ENCODE data around the gene MANEAL. TPM values are rescaled to one million over a fixed set of nuclear protein-coding genes. Genes with fewer than 3 reads are reported as not detected.

MANEAL gene, protein sequence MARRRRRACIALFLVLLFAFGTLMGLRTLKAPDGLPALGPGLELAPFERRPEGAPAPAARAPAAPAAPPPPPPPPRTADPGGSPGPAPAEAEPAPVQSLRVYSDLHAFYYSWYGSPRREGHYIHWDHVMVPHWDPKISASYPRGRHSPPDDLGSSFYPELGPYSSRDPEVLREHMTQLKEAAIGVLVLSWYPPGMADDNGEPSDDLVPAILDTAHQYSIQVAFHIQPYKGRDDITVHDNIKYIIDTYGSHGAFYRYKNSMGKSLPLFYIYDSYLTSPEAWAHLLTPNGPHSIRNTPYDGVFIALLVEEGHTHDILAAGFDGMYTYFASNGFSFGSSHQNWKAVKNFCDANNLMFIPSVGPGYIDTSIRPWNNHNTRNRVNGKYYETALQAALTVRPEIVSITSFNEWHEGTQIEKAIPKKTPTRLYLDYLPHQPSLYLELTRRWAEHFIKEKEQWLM
- total RNA-seq (2014; rRNA removed; shearing (Covaris generic); ENCODE audit: low replicate concordance) = 27.8 and 31.6 TPM in 2 replicates

DNA sequence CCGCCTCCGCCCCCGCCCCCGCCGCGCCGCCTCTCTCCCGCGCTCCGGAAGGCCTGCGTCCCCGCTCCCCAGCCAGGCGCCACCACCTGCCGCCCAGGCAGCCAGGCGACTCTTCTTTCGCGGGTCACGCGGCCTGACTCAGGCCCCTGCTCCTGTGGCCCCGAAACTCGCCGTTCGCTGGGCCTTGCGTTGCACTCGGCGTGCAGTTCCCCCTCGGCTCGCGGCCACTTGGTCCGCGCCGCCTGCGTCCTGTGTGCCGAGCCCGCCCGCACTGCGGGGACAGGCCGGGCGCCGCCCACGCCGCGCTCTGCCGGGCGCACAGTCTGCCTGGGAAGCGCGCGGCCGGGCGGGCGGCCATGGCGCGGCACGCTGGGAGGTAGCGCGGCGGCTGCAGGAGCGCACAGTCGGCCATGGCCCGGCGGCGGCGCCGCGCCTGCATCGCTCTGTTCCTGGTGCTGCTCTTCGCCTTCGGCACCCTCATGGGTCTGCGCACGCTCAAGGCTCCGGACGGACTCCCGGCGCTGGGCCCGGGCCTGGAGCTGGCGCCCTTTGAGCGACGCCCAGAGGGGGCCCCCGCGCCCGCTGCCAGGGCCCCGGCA, at the start of gene MANEAL:
TSS of gene MANEAL (plus strand) at position 75 of the 599 bp plus-strand sequence. CDS start at position 411, 336 bp downstream.
- H3K9ac ChIP-seq (ENCODE audit: low read length) = peak within 1 kb of the TSS; percentile 98
- peak; percentile 86 for DNase-seq

DNA sequence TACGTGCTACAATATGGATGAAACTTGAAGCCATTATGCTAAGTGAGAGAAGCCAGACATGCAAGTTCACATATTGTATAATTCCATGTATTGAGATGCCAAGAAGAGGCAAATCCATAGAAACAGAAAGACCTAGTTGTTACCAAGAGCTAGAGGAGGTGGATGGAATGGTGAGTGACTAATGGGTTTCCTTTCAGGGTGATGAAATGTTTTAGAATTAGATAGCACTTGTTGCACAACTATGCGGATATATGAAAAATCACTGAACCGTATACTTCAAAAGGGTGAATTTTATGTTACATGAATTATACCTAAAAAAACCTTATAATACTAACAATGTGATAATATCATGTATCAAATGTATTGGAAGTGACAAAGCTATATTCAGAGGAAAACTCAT, 46.8 kb upstream of the MANEAL start:
- DNase-seq = no peak
- Histone ChIP-seq H3K9me2 (replicated peaks; ENCODE audit: insufficient read depth, low read length) (no peaks in the 10 kb centered on the region), H3K4me2 (ENCODE audit: low read depth, low read length, poor library complexity, severe bottlenecking) (no peak overlapping the region), H4K20me1 (ENCODE audit: insufficient read depth, low read depth, low read length) (no peaks in the 10 kb centered on the region), H3K36me3 (ENCODE audit: insufficient read depth, low read length) (no peaks in the 10 kb centered on the region), H3K9ac (ENCODE audit: low read length) (no peak overlapping the region), H2AFZ (ENCODE audit: low read length) (no peak overlapping the region), H3K9me3 (ENCODE audit: low read length) (no peaks in the 10 kb centered on the region), H3K27me3 (ENCODE audit: low read length) (0 out of 2 replicates have a peak, but pooled peaks cover 4% of the 10 kb centered on the region), H3K4me1 (ENCODE audit: low read length) (no peaks in the 10 kb centered on the region), H3K79me2 (ENCODE audit: low read length) (no peaks in the 10 kb centered on the region), H3K27ac (ENCODE audit: low read length) (no peak overlapping the region), H3K4me3 (ENCODE audit: low read length) (no peak overlapping the region)

More for the DNA sequence above, at the start of gene MANEAL:
- peak within 1 kb of the TSS; percentile 99 for H3K4me2 ChIP-seq (ENCODE audit: low read depth, low read length, poor library complexity, severe bottlenecking)
- peaks cover 16% of the 10 kb centered on the region for H3K36me3 ChIP-seq (ENCODE audit: insufficient read depth, low read length)
- H3K9me2 ChIP-seq (replicated peaks; ENCODE audit: insufficient read depth, low read length) = no peaks in the 10 kb centered on the region
- H3K27me3 ChIP-seq (ENCODE audit: low read length) = no peaks in the 10 kb centered on the region
- no peaks in the 10 kb centered on the region for H3K9me3 ChIP-seq (ENCODE audit: low read length)
- H3K27ac ChIP-seq (ENCODE audit: low read length) = peak within 1 kb of the TSS; percentile 34; the same call in 1 of the 2 replicates
- peaks cover 6% of the 10 kb centered on the region; the same call in 1 of the 2 replicates for H4K20me1 ChIP-seq (ENCODE audit: insufficient read depth, low read depth, low read length)
- H3K4me1 ChIP-seq (ENCODE audit: low read length) = peaks cover 19% of the 10 kb centered on the region
- H3K79me2 ChIP-seq (ENCODE audit: low read length) = peaks cover 23% of the 10 kb centered on the region
- H2AFZ ChIP-seq (ENCODE audit: low read length) = peak within 1 kb of the TSS; percentile 89; the same call in 1 of the 2 replicates
- peak within 1 kb of the TSS; percentile 85 for H3K4me3 ChIP-seq (ENCODE audit: low read length)

DNA sequence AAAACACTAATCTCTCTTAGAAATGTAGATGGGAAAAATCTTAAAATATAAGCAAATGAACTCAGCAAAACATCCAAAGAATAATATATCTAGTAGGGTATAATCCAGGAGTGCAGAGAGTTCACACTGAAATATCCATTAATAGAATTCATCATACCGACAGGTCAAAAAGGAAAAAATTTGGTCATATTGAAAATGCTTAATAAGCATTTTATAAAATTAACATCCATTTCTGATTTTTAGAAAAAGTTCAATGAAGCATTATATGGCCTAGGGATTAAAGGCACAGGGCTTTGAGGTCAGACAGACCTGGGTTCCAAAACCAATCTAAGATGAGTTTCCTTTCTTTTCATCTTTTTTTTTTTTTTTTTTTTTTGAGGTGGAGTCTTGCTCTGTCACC, 45.1 kb upstream of the MANEAL start:
- Histone ChIP-seq H3K4me1 (ENCODE audit: low read length) (no peaks in the 10 kb centered on the region), H3K27ac (ENCODE audit: low read length) (no peak overlapping the region), H2AFZ (ENCODE audit: low read length) (no peak overlapping the region), H3K9ac (ENCODE audit: low read length) (no peak overlapping the region), H3K9me2 (replicated peaks; ENCODE audit: insufficient read depth, low read length) (no peaks in the 10 kb centered on the region), H3K27me3 (ENCODE audit: low read length) (no peaks in the 10 kb centered on the region), H3K36me3 (ENCODE audit: insufficient read depth, low read length) (no peaks in the 10 kb centered on the region), H4K20me1 (ENCODE audit: insufficient read depth, low read depth, low read length) (no peaks in the 10 kb centered on the region), H3K4me2 (ENCODE audit: low read depth, low read length, poor library complexity, severe bottlenecking) (no peak overlapping the region), H3K4me3 (ENCODE audit: low read length) (no peak overlapping the region), H3K79me2 (ENCODE audit: low read length) (no peaks in the 10 kb centered on the region), H3K9me3 (ENCODE audit: low read length) (no peaks in the 10 kb centered on the region)
- no peak for DNase-seq

DNA sequence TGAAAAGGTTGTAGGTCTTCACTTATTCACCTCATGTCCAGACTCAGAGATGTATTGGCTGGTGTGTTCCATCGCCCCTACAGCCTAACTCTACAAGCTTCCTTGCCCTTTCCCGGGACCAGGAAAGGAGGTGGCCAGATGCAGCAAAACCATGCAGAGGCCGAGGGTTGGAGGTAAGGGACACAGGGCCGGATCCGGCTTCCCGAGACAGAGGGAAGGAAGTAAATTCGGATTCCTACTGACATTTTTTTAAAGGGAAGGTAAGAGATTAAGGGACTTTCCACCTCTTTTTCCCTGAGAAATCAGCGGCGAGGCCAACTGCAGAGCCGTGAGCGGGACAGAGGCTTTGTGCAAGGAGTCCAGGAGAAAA, 41.4 kb upstream of the MANEAL start:
- Histone ChIP-seq H3K9me2 (replicated peaks; ENCODE audit: insufficient read depth, low read length) (no peaks in the 10 kb centered on the region), H3K4me3 (ENCODE audit: low read length) (no peak overlapping the region), H3K4me2 (ENCODE audit: low read depth, low read length, poor library complexity, severe bottlenecking) (no peak overlapping the region), H3K9me3 (ENCODE audit: low read length) (no peaks in the 10 kb centered on the region), H3K27ac (ENCODE audit: low read length) (no peak overlapping the region), H3K79me2 (ENCODE audit: low read length) (no peaks in the 10 kb centered on the region), H3K36me3 (ENCODE audit: insufficient read depth, low read length) (no peaks in the 10 kb centered on the region), H3K4me1 (ENCODE audit: low read length) (no peaks in the 10 kb centered on the region), H3K27me3 (ENCODE audit: low read length) (no peaks in the 10 kb centered on the region), H3K9ac (ENCODE audit: low read length) (no peak overlapping the region), H2AFZ (ENCODE audit: low read length) (no peak overlapping the region), H4K20me1 (ENCODE audit: insufficient read depth, low read depth, low read length) (no peaks in the 10 kb centered on the region)
- no peak for DNase-seq

DNA sequence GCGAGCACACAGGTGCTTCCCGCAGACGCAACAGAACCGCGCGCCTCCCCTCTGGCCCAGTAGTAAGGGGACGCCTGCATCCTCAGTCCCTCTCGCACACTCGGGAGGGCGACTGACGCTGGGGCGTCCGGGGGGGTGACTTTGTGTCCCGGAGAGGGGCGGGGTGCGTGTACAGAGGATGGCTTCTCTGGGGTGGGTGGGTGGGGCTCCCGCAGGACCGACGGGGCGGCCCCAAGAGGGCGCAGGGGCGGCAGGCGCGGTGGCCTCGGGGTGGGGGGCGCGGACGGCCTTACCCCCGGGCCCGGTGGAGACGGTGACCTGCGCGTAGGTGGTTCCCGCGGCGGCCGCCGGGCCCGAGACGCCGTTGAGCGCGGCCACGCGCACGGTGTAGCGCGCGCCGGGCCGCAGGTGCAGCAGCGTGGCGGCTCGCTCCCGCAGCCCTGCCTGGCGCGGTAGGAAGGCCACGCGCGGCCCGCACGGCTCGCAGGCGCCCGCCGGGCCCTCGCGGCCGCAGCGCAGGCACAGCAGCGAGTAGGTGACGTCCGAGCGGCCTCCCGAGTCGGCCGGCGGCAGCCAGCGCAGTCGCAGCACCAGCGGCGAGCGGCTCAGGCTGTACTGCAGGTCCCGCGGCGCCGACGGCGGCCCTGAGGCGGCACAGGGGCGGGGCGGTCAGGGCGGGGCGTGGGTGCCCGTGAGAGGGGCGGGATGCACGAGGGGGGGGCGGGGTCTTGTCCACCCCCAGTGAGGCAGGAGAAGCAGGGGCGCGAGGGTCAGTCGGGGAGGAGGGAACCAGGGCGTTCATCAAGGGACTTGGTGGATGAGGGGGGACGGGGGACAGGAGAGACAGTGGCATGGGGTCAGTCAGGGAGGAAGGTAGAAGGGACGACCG, 40.8 kb upstream of the MANEAL start:
- Histone ChIP-seq H3K4me1 (ENCODE audit: low read length) (no peaks in the 10 kb centered on the region), H3K79me2 (ENCODE audit: low read length) (no peaks in the 10 kb centered on the region), H4K20me1 (ENCODE audit: insufficient read depth, low read depth, low read length) (no peaks in the 10 kb centered on the region), H3K36me3 (ENCODE audit: insufficient read depth, low read length) (no peaks in the 10 kb centered on the region), H3K27me3 (ENCODE audit: low read length) (no peaks in the 10 kb centered on the region), H3K4me3 (ENCODE audit: low read length) (no peak overlapping the region), H2AFZ (ENCODE audit: low read length) (no peak overlapping the region), H3K9me2 (replicated peaks; ENCODE audit: insufficient read depth, low read length) (no peaks in the 10 kb centered on the region), H3K4me2 (ENCODE audit: low read depth, low read length, poor library complexity, severe bottlenecking) (no peak overlapping the region), H3K9ac (ENCODE audit: low read length) (no peak overlapping the region), H3K27ac (ENCODE audit: low read length) (no peak overlapping the region), H3K9me3 (ENCODE audit: low read length) (no peaks in the 10 kb centered on the region)
- DNase-seq = no peak

DNA sequence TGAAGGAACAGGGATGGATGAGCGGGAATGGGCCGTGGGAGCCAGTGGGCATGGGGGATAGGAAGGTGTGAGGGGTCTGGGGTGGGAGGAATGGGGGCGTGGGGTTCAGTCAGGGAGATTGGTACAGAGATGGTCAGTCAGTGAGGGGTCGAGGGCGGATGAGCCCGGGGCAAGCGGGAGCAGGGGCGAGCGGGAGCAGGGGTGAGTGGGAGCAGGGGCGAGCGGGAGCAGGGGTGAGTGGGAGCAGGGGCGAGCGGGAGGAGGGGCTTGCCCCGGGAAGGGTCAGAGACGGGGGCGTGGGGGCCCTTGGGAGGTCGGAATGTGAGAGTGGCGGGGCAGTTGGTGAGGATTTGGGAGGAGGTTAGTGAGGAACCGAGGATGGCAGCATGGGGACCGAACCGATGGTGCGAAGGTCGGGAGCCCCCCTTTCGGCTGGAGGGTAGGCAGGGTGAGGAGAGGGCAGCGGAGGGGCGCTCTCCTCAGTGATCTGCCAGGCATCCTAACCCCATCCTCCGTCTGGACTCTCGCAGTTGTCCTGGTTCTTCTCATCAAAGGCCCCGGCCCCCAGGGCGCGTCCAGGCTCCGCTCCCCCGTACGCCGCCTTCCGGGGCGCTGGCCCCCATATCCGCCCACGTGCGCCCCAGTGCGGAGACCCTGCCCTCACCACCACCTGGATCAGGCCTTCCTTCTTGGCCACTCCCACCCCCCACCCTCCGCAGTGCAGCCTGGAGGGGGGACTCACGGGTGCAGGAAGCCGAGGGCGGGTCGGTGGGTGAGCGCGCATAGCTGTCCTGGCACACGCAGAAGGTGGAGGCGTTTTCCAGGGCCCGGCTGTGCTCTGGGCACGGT, 40.0 kb upstream of the MANEAL start:
- no peak for DNase-seq
- Histone ChIP-seq H3K4me2 (ENCODE audit: low read depth, low read length, poor library complexity, severe bottlenecking) (no peak overlapping the region), H3K79me2 (ENCODE audit: low read length) (no peaks in the 10 kb centered on the region), H3K9me2 (replicated peaks; ENCODE audit: insufficient read depth, low read length) (no peaks in the 10 kb centered on the region), H3K27ac (ENCODE audit: low read length) (no peak overlapping the region), H4K20me1 (ENCODE audit: insufficient read depth, low read depth, low read length) (no peaks in the 10 kb centered on the region), H3K9ac (ENCODE audit: low read length) (no peak overlapping the region), H3K4me3 (ENCODE audit: low read length) (no peak overlapping the region), H2AFZ (ENCODE audit: low read length) (no peak overlapping the region), H3K9me3 (ENCODE audit: low read length) (no peaks in the 10 kb centered on the region), H3K27me3 (ENCODE audit: low read length) (no peaks in the 10 kb centered on the region), H3K4me1 (ENCODE audit: low read length) (no peaks in the 10 kb centered on the region), H3K36me3 (ENCODE audit: insufficient read depth, low read length) (no peaks in the 10 kb centered on the region)

DNA sequence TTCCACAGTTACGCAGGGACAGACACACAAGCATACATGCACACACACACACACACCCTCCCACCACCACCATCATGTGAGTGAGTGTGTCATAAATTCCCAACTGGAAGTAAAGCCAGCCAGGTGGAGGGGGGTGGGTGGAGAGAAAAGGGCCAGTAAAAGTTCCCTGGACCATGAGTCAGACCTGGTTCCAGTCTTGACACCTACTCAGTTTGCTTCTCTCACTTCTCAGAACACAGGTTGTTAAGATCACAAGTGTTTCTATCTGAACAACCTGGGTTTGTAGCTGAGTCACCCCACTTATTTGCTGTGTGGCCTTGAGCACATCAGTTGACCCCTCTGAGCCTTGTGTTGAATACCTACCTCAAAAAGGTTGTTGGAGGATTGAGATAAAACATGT, 38.4 kb upstream of the MANEAL start:
- Histone ChIP-seq H2AFZ (ENCODE audit: low read length) (no peak overlapping the region), H3K36me3 (ENCODE audit: insufficient read depth, low read length) (no peaks in the 10 kb centered on the region), H3K27ac (ENCODE audit: low read length) (no peak overlapping the region), H3K27me3 (ENCODE audit: low read length) (no peaks in the 10 kb centered on the region), H3K9me3 (ENCODE audit: low read length) (no peaks in the 10 kb centered on the region), H3K4me1 (ENCODE audit: low read length) (no peaks in the 10 kb centered on the region), H3K9ac (ENCODE audit: low read length) (no peak overlapping the region), H3K79me2 (ENCODE audit: low read length) (no peaks in the 10 kb centered on the region), H4K20me1 (ENCODE audit: insufficient read depth, low read depth, low read length) (no peaks in the 10 kb centered on the region), H3K4me3 (ENCODE audit: low read length) (no peak overlapping the region), H3K4me2 (ENCODE audit: low read depth, low read length, poor library complexity, severe bottlenecking) (no peak overlapping the region), H3K9me2 (replicated peaks; ENCODE audit: insufficient read depth, low read length) (no peaks in the 10 kb centered on the region)
- no peak for DNase-seq
